HG03457 (cell line): Measurements from ENCODE around the gene TRIM47.

Experiments
- ATAC-seq: cut with Tn5 transposase; IDR thresholded peaks from one replicate; pipeline ENCODE4 v1.9.1; 2021; ENCODE audit warnings: moderate number of reproducible peaks; ENCODE audit not compliant: unreplicated experiment

Gene TRIM47

DNA sequence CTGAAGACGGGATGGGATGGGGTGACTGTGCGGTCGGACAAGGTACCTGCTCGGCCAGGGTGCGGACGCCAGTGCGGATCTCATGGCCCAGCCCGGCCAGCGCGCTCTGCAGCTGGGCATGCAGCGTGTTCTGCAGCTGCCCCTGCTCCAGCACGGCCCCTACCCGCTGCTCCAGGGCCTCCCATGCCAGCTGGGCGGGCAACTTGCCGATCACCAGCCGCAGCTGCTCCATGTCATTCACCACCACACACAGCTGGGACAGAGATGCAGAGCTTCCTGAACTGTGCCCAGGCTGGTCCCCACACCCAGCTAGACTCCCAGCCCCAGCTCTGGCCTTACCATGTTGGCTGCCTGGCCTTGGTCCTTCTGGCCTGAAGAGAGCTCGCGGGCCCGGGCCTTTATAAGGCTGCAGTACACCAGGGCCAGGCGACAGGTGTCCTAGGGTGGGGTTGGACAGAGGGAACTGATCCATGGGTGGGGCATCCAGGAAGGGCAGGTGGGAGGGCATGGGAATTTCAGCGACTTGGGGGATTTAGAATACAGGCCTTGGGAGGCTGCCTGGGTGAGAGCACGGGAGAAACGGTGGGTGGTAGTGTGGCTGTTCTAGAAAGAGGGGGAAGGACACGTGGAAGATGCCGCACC is 44.0 kb downstream of the TRIM47 start:
- ATAC-seq = no peak

GRCh38 chr17:75832652-75833400 is 45.6 kb downstream of the TRIM47 start:
- ATAC-seq = no peak

DNA sequence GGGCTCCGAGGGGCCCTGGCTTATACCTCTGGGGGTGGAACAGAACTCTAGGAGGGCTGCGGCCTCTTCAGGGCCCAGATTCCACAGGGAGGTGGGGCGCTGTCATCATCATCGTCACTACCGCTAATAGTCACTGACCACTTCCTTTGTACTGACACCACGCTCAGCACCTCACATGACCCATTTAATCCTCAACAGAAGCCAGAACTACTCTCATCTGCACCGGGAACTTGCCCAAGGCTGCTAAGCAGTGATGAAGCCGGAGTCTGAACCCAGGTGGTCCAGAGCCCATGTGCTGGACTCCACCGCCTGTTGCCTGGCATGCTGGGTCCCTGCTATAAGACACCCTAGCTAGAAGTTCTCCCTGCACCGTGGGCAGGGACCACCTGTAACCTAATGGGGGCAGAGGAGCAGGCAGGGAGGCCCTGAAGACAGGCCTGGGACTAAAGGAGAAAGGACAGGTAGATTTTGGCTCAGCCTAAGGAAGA is 46.2 kb downstream of the TRIM47 start:
- ATAC-seq = no peak

DNA sequence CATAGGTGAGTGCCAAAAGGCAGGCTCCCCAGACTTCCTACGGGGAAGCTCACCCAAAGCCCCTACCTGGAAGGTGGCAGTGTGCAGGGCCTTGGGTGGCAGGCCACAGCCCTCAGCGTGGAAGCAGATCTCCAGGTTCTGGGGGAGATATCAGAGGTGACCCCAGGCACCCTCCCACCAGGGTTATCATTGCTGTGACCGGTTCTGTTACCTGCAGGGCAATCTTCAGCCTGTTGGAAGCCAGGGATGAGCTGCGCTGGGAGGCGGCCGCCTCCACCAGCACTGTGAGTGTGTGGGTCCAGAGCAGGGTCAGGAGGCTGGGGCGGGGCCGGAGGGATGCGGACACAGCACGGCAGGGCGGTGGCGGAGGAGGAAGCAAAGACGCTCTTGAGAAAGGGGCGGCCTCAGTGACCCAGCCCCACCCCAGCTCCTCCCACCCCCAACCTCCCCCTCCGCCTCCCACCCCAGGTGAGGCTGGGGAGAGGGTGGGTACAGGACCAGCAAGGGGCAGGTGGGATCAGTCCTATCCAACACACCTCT is 47.3 kb downstream of the TRIM47 start:
- no peak for ATAC-seq

GRCh38 chr17:75830164-75831031 is 48.0 kb downstream of the TRIM47 start:
- ATAC-seq = no peak

- ATAC-seq = no peak
Measured at GRCh38 chr17:75829747-75830146, 48.6 kb downstream of the TRIM47 start.

GRCh38 chr17:75828741-75829140 is 49.6 kb downstream of the TRIM47 start:
- no peak for ATAC-seq

- ATAC-seq = no peak
Measured at GRCh38 chr17:75828076-75828400, 50.3 kb downstream of the TRIM47 start.

GRCh38 chr17:75827308-75828075 is 50.9 kb downstream of the TRIM47 start:
- no peak for ATAC-seq

- ATAC-seq = no peak
Measured at GRCh38 chr17:75826561-75827307, 51.6 kb downstream of the TRIM47 start.

DNA sequence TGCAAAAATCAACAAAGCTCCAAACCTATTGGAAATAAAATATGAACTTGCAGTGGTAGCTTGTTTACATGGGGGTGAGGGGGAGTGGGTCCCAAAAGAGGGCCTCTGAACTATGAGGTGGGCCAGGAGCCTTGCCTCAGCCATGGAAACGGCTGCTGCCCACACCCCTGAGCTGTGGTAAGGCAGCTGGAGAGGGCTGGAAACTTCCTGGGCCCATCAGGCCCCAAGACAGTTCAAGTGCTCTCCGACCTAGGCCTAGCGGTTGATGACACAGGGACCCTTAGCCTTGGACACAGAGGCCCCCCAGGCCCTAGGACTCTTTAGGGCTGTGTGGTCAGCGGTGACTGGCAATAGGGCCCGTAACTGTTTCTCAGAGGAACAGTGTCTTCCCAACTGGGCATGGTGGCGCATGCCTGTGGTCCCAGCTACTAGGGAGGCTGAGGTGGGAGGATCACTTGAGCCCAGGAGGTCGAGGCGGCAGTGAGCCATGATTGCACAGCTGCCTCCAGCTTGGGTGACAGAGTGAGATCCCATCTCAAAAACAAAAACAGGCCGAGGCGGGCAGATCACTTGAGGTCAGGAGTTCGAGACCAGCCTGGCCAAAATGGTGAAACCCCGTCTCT is 52.5 kb downstream of the TRIM47 start:
- no peak for ATAC-seq

GRCh38 chr17:75825149-75825552 is 53.2 kb downstream of the TRIM47 start:
- ATAC-seq = no peak

DNA sequence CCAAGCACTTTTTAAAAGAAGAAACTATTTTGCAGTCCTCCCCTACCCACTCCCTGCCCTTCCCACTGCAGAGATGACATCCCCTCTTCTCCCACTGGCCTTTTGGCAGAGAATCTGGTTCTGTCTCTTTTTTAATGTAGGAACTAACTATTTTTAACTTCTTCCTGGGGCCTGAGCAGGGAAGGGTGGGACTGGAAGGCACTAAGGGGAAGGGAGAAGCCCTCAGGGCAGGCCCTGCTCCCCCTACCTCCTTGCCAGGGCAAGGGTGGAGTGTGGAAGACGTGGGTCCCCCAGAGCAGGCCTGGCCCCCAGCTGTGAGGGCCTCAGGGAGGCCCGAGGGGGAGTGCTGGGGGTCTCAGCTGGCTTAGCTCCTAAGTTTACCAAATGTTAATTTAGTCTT is 53.7 kb downstream of the TRIM47 start:
- ATAC-seq = no peak
